ENCODE measurements around the gene NTM.

DNA sequence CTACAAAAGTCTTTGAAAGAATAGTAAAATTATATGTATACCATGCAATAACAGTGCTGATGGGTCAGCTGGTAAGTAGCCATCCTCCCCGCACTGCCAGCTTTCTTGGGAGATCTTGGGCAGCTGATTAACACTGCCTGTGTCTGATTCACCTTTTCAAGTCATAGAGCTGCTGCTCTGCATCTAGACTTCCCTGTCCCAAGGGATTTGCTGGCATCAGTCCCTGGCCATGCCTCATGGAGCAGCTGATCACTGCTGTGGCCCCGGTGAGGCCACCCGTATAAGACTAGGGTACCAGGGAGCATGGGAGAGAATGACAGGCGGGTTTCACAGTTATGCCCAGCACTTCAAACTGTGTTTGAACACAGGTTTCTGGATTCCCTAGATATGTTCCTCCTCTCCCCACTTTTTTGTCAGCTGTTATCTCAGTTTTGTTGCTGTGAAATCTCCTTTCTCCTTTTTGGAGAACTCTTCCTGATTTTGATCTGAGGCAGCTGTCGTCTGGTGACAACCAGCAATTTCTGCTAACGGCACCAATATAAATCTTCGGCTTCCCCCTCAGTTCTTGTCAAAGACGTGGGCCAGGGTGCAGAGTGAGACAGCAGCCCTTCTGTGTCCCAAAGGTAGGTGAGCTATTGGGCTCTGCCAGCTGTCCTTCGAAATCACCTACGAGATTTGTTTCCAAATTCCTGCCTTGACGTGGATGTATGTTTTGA is 438.9 kb downstream of the NTM start:
- TF ChIP-seq POLR2AphosphoS5 (IDR thresholded peaks at IDR 0.05; ENCODE audit: borderline replicate concordance, low read depth, low read length): no peak
- TF ChIP-seq EZH2 (IDR thresholded peaks at IDR 0.05): no peak
- TF ChIP-seq FOXP2 (optimal IDR thresholded peaks at IDR 0.05; ENCODE audit: control extremely low read depth, extremely low read length, insufficient read depth): no peak
